ENCODE data around the gene COA6.
"Not testable (repeated sequence)": the region's sequence is repeated elsewhere in the genome, so short reads cannot be mapped to it uniquely, and the experiment has no call there.

Gene COA6

GRCh38 chr1:234340528-234340927 is 32.7 kb upstream of the COA6 start:
- no peaks in the 10 kb centered on the region for H3K4me1 ChIP-seq (ENCODE audit: control insufficient read depth in 1 of 2, insufficient read depth in 2 of 2, low read length in 2 of 2)
- H3K36me3 ChIP-seq (ENCODE audit: control insufficient read depth in 1 of 2, insufficient read depth in 2 of 2, low read length in 2 of 2): no peaks in the 10 kb centered on the region
- H3K9ac ChIP-seq (ENCODE audit: low read depth in 1 of 2, low read length in 2 of 2): no peak overlapping the region
- H3K9me3 ChIP-seq (ENCODE audit: control insufficient read depth in 1 of 2, low read length in 2 of 2): peaks cover 0 to 27% of the 10 kb centered on the region in 2 donors
- H3K27ac ChIP-seq (ENCODE audit: low read depth, low read length): no peak overlapping the region
- no peaks in the 10 kb centered on the region for H3K27me3 ChIP-seq (ENCODE audit: control insufficient read depth in 1 of 2, insufficient read depth in 2 of 2, low read length in 2 of 2)
- no peak overlapping the region for H3K4me3 ChIP-seq (ENCODE audit: low read depth in 1 of 2, low read length in 2 of 2)

- Histone ChIP-seq H3K9ac (ENCODE audit: low read depth in 1 of 2, low read length in 2 of 2) (no peak overlapping the region), H3K27me3 (ENCODE audit: control insufficient read depth in 1 of 2, insufficient read depth in 2 of 2, low read length in 2 of 2) (no peaks in the 10 kb centered on the region), H3K9me3 (ENCODE audit: control insufficient read depth in 1 of 2, low read length in 2 of 2) (peaks cover 0 to 10% of the 10 kb centered on the region in 2 donors), H3K4me3 (ENCODE audit: low read depth in 1 of 2, low read length in 2 of 2) (no peak overlapping the region), H3K27ac (ENCODE audit: low read depth, low read length) (no peak overlapping the region), H3K36me3 (ENCODE audit: control insufficient read depth in 1 of 2, insufficient read depth in 2 of 2, low read length in 2 of 2) (no peaks in the 10 kb centered on the region), H3K4me1 (ENCODE audit: control insufficient read depth in 1 of 2, insufficient read depth in 2 of 2, low read length in 2 of 2) (no peaks in the 10 kb centered on the region)
Observed at GRCh38 chr1:234342774-234343173, 30.5 kb upstream of the COA6 start.

GRCh38 chr1:234345237-234345636 is 28.0 kb upstream of the COA6 start:
- H3K27me3 ChIP-seq (ENCODE audit: control insufficient read depth in 1 of 2, insufficient read depth in 2 of 2, low read length in 2 of 2): peaks cover 6 to 10% of the 10 kb centered on the region in 2 donors
- H3K4me1 ChIP-seq (ENCODE audit: control insufficient read depth in 1 of 2, insufficient read depth in 2 of 2, low read length in 2 of 2): no peaks in the 10 kb centered on the region

GRCh38 chr1:234348964-234349363 is 24.3 kb upstream of the COA6 start:
- Histone ChIP-seq H3K4me3 (ENCODE audit: low read depth in 1 of 2, low read length in 2 of 2) (no peak overlapping the region), H3K36me3 (ENCODE audit: control insufficient read depth in 1 of 2, insufficient read depth in 2 of 2, low read length in 2 of 2) (no peaks in the 10 kb centered on the region), H3K4me1 (ENCODE audit: control insufficient read depth in 1 of 2, insufficient read depth in 2 of 2, low read length in 2 of 2) (no peaks in the 10 kb centered on the region), H3K9me3 (ENCODE audit: control insufficient read depth in 1 of 2, low read length in 2 of 2) (no peaks in the 10 kb centered on the region), H3K9ac (ENCODE audit: low read depth in 1 of 2, low read length in 2 of 2) (no peak overlapping the region), H3K27me3 (ENCODE audit: control insufficient read depth in 1 of 2, insufficient read depth in 2 of 2, low read length in 2 of 2) (peaks cover 6 to 18% of the 10 kb centered on the region in 2 donors), H3K27ac (ENCODE audit: low read depth, low read length) (no peak overlapping the region)

More at GRCh38 chr1:234345237-234345636, 28.0 kb upstream of the COA6 start:
- Histone ChIP-seq H3K36me3 (ENCODE audit: control insufficient read depth in 1 of 2, insufficient read depth in 2 of 2, low read length in 2 of 2) (no peaks in the 10 kb centered on the region), H3K9ac (ENCODE audit: low read depth in 1 of 2, low read length in 2 of 2) (no peak overlapping the region), H3K9me3 (ENCODE audit: control insufficient read depth in 1 of 2, low read length in 2 of 2) (no peaks in the 10 kb centered on the region), H3K27ac (ENCODE audit: low read depth, low read length) (no peak overlapping the region), H3K4me3 (ENCODE audit: low read depth in 1 of 2, low read length in 2 of 2) (no peak overlapping the region)

GRCh38 chr1:234355782-234356510 is 17.3 kb upstream of the COA6 start:
- Histone ChIP-seq H3K4me1 (ENCODE audit: control insufficient read depth in 1 of 2, insufficient read depth in 2 of 2, low read length in 2 of 2) (peaks cover 3 to 4% of the 10 kb centered on the region in 2 donors), H3K9me3 (ENCODE audit: control insufficient read depth in 1 of 2, low read length in 2 of 2) (no peaks in the 10 kb centered on the region), H3K36me3 (ENCODE audit: control insufficient read depth in 1 of 2, insufficient read depth in 2 of 2, low read length in 2 of 2) (no peaks in the 10 kb centered on the region), H3K27me3 (ENCODE audit: control insufficient read depth in 1 of 2, insufficient read depth in 2 of 2, low read length in 2 of 2) (peaks cover 0 to 8% of the 10 kb centered on the region in 2 donors), H3K4me3 (ENCODE audit: low read depth in 1 of 2, low read length in 2 of 2) (peak overlapping the region in 1 of 2 donors; percentile 85), H3K9ac (ENCODE audit: low read depth in 1 of 2, low read length in 2 of 2) (peak overlapping the region in 1 of 2 donors; percentile 63), H3K27ac (ENCODE audit: low read depth, low read length) (no peak overlapping the region)

- not testable (repeated sequence) for H3K27me3 ChIP-seq (ENCODE audit: control insufficient read depth in 1 of 2, insufficient read depth in 2 of 2, low read length in 2 of 2); H3K4me1 ChIP-seq (ENCODE audit: control insufficient read depth in 1 of 2, insufficient read depth in 2 of 2, low read length in 2 of 2); H3K36me3 ChIP-seq (ENCODE audit: control insufficient read depth in 1 of 2, insufficient read depth in 2 of 2, low read length in 2 of 2); H3K27ac ChIP-seq (ENCODE audit: low read depth, low read length); H3K9me3 ChIP-seq (ENCODE audit: control insufficient read depth in 1 of 2, low read length in 2 of 2)
- H3K9ac ChIP-seq (ENCODE audit: low read depth in 1 of 2, low read length in 2 of 2): peak overlapping the region; percentile 13 to 63
- H3K4me3 ChIP-seq (ENCODE audit: low read depth in 1 of 2, low read length in 2 of 2): peak overlapping the region; percentile 57 to 85
Observed at GRCh38 chr1:234356615-234357269, 16.5 kb upstream of the COA6 start.

- peaks cover 3 to 4% of the 10 kb centered on the region in 2 donors for H3K4me1 ChIP-seq (ENCODE audit: control insufficient read depth in 1 of 2, insufficient read depth in 2 of 2, low read length in 2 of 2)
- no peaks in the 10 kb centered on the region for H3K36me3 ChIP-seq (ENCODE audit: control insufficient read depth in 1 of 2, insufficient read depth in 2 of 2, low read length in 2 of 2)
- H3K4me3 ChIP-seq (ENCODE audit: low read depth in 1 of 2, low read length in 2 of 2): peak overlapping the region in 1 of 2 donors; percentile 18
- H3K9me3 ChIP-seq (ENCODE audit: control insufficient read depth in 1 of 2, low read length in 2 of 2): no peaks in the 10 kb centered on the region
- H3K9ac ChIP-seq (ENCODE audit: low read depth in 1 of 2, low read length in 2 of 2): no peak overlapping the region
- H3K27ac ChIP-seq (ENCODE audit: low read depth, low read length): no peak overlapping the region
- H3K27me3 ChIP-seq (ENCODE audit: control insufficient read depth in 1 of 2, insufficient read depth in 2 of 2, low read length in 2 of 2): no peaks in the 10 kb centered on the region
Observed at GRCh38 chr1:234357831-234358230, 15.4 kb upstream of the COA6 start.

GRCh38 chr1:234361102-234361603 is 12.1 kb upstream of the COA6 start:
- no peaks in the 10 kb centered on the region for H3K36me3 ChIP-seq (ENCODE audit: control insufficient read depth in 1 of 2, insufficient read depth in 2 of 2, low read length in 2 of 2)
- H3K9me3 ChIP-seq (ENCODE audit: control insufficient read depth in 1 of 2, low read length in 2 of 2): no peaks in the 10 kb centered on the region

GRCh38 chr1:234362558-234362957 is 10.7 kb upstream of the COA6 start:
- no peaks in the 10 kb centered on the region for H3K9me3 ChIP-seq (ENCODE audit: control insufficient read depth in 1 of 2, low read length in 2 of 2)
- no peak overlapping the region for H3K27ac ChIP-seq (ENCODE audit: low read depth, low read length)
- peaks cover 0 to 4% of the 10 kb centered on the region in 2 donors for H3K4me1 ChIP-seq (ENCODE audit: control insufficient read depth in 1 of 2, insufficient read depth in 2 of 2, low read length in 2 of 2)
- H3K27me3 ChIP-seq (ENCODE audit: control insufficient read depth in 1 of 2, insufficient read depth in 2 of 2, low read length in 2 of 2): no peaks in the 10 kb centered on the region
- H3K4me3 ChIP-seq (ENCODE audit: low read depth in 1 of 2, low read length in 2 of 2): no peak overlapping the region
- H3K36me3 ChIP-seq (ENCODE audit: control insufficient read depth in 1 of 2, insufficient read depth in 2 of 2, low read length in 2 of 2): no peaks in the 10 kb centered on the region
- H3K9ac ChIP-seq (ENCODE audit: low read depth in 1 of 2, low read length in 2 of 2): no peak overlapping the region

More at GRCh38 chr1:234361102-234361603, 12.1 kb upstream of the COA6 start:
- Histone ChIP-seq H3K27ac (ENCODE audit: low read depth, low read length) (no peak overlapping the region), H3K4me3 (ENCODE audit: low read depth in 1 of 2, low read length in 2 of 2) (no peak overlapping the region), H3K27me3 (ENCODE audit: control insufficient read depth in 1 of 2, insufficient read depth in 2 of 2, low read length in 2 of 2) (no peaks in the 10 kb centered on the region), H3K9ac (ENCODE audit: low read depth in 1 of 2, low read length in 2 of 2) (no peak overlapping the region), H3K4me1 (ENCODE audit: control insufficient read depth in 1 of 2, insufficient read depth in 2 of 2, low read length in 2 of 2) (peaks cover 3 to 4% of the 10 kb centered on the region in 2 donors)

- H3K27ac ChIP-seq (ENCODE audit: low read depth, low read length): no peak overlapping the region
- H3K9me3 ChIP-seq (ENCODE audit: control insufficient read depth in 1 of 2, low read length in 2 of 2): no peaks in the 10 kb centered on the region
- H3K9ac ChIP-seq (ENCODE audit: low read depth in 1 of 2, low read length in 2 of 2): no peak overlapping the region
- no peaks in the 10 kb centered on the region for H3K36me3 ChIP-seq (ENCODE audit: control insufficient read depth in 1 of 2, insufficient read depth in 2 of 2, low read length in 2 of 2)
- no peak overlapping the region for H3K4me3 ChIP-seq (ENCODE audit: low read depth in 1 of 2, low read length in 2 of 2)
- H3K27me3 ChIP-seq (ENCODE audit: control insufficient read depth in 1 of 2, insufficient read depth in 2 of 2, low read length in 2 of 2): peaks cover 0 to 3% of the 10 kb centered on the region in 2 donors
- peaks cover 0 to 3% of the 10 kb centered on the region in 2 donors for H3K4me1 ChIP-seq (ENCODE audit: control insufficient read depth in 1 of 2, insufficient read depth in 2 of 2, low read length in 2 of 2)
Observed at GRCh38 chr1:234368320-234369032, 4.8 kb upstream of the COA6 start.
